ENCODE data around the gene FAM229B.

- TF ChIP-seq CTCF (IDR thresholded peaks at IDR 0.05) = no peak
- peak; percentile 79 to 93 for TF ChIP-seq POLR2AphosphoS5 (IDR thresholded peaks at IDR 0.05; ENCODE audit: insufficient read depth in 1 of 2, low read depth in 1 of 2)
Observed at GRCh38 chr6:112037783-112038216, 49.6 kb upstream of the FAM229B start.

Measured in vagina (tissue), 2 donors.